HCT116 (cell line): ENCODE data around the gene TMEM9.

Experiments
- TF ChIP-seq, protein P1 (sequence below): IDR thresholded peaks from 2 replicates; pipeline ENCODE4 v1.6.1; 2012
- TF ChIP-seq, protein P2 (sequence below), 3 experiments: fragments of 200-600 bp in 1 of 3; sonication (generic) in 1 of 3; IDR thresholded peaks in 2 of 3; conservative IDR thresholded peaks in 1 of 3; 2 replicates each; pipeline ENCODE4 v1.5.1; 2012 to 2017; ENCODE audit warnings: low read depth in 2 of 3, low read length in 2 of 3, antibody characterized with exemption in 1 of 3, borderline replicate concordance in 1 of 3, control low read depth in 1 of 3, mild to moderate bottlenecking in 1 of 3, mixed read lengths in 1 of 3, mixed run types in 1 of 3, moderate library complexity in 1 of 3; ENCODE audit not compliant: insufficient read depth in 1 of 3

DNA sequence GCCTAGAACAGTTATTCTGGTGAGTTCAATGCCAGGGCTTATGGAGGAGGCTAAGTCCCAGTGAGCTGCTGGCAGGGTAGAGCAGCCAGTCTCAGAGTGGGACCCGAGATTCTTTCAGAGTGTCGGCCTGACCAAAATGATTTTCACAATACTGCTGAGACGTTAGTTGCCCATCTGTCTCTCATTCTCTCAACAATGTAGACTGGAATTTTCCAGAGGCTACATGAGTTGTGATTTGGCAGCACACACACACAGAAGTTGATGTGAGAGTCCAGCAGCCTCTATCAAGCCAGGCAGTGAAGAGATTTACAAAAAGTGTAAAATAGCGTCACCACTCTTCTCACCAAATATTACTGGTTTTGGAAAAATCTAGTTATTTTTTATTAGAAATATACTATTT is 63.7 kb downstream of the TMEM9 start:
- TF ChIP-seq, protein P1, sequence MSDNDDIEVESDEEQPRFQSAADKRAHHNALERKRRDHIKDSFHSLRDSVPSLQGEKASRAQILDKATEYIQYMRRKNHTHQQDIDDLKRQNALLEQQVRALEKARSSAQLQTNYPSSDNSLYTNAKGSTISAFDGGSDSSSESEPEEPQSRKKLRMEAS: no peak
- TF ChIP-seq, protein P2, sequence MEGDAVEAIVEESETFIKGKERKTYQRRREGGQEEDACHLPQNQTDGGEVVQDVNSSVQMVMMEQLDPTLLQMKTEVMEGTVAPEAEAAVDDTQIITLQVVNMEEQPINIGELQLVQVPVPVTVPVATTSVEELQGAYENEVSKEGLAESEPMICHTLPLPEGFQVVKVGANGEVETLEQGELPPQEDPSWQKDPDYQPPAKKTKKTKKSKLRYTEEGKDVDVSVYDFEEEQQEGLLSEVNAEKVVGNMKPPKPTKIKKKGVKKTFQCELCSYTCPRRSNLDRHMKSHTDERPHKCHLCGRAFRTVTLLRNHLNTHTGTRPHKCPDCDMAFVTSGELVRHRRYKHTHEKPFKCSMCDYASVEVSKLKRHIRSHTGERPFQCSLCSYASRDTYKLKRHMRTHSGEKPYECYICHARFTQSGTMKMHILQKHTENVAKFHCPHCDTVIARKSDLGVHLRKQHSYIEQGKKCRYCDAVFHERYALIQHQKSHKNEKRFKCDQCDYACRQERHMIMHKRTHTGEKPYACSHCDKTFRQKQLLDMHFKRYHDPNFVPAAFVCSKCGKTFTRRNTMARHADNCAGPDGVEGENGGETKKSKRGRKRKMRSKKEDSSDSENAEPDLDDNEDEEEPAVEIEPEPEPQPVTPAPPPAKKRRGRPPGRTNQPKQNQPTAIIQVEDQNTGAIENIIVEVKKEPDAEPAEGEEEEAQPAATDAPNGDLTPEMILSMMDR (IDR thresholded peaks at IDR 0.05 in 2 of 3, conservative IDR thresholded peaks at IDR 0.05 in 1 of 3; ENCODE audit: borderline replicate concordance in 1 of 3, insufficient read depth in 1 of 3, low read depth in 2 of 3, low read length in 2 of 3): no peak
